Stimulated activated CD4-positive, alpha-beta T cell treated with anti-CD3 and anti-CD28 coated beads, Interleukin-2, amount 100 ng/mL, for 4 hours (primary cell): ENCODE measurements around the gene FRMD4A.
"Not testable (repeated sequence)": the region's sequence is repeated elsewhere in the genome, so short reads cannot be mapped to it uniquely, and the experiment has no call there.

ENCODE experiments used
- DNase-seq: peaks from one replicate; pipeline ENCODE4 v3.0.0-alpha.2; 2020; ENCODE audit warnings: low read depth

FRMD4A gene

DNA sequence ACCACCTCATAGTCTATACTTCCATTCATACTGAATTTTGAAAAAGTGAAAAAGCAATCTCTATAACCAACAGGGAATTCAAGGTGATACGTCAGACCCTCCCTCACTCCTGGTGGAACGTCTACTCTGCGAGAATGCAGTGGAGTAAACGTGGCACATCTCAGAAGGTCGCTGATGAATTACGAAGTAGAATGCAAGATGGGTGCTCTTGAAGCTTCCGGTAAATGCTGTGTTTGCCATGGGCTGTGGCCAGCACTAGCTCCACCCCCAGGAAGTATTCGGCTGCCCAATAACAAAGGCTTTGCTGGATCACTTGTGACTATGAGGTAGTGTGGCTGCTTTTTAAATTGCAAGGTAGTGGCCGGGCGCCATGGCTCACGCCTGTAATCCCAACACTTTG, 517.9 kb downstream of the FRMD4A start:
- no peak for DNase-seq

DNA sequence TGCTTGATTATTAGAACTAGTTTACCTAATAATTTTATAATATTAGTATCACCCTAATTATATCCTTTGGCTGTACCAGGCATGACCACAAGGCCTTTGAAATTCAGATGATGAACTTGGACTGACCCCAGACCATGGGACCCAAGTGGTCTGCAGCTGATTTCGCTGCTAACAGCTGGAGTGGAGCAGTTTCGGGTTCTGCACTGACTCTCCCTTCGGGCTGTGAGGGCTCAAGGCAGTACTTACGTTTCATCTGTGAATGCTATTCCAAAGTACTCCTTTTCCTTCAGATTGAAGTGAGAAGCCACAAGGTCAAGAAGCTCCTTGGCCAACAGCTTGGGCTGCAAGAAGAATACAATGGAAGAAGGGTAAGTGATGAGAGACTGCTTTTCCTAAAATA, 520.2 kb downstream of the FRMD4A start:
- no peak for DNase-seq

DNA sequence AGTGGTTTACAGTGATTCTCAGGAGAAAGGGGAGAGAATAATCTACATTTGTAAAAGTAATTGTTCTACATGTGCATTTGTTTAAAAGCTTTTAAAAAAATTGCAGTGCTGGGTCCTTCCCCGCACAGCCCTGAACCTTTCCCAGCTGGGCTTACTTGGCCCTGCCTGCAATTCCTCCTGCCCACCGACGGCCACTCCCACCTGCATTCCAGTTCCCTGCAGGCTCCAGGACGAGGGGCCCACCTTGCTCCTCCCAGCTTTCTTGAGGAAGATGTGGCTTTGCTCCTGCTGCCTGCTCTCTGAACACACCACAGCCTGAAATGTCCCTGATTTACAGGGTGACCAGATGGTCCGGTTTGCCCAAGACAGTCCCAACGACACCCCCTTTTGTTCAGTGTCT, 521.3 kb downstream of the FRMD4A start:
- no peak for DNase-seq

DNA sequence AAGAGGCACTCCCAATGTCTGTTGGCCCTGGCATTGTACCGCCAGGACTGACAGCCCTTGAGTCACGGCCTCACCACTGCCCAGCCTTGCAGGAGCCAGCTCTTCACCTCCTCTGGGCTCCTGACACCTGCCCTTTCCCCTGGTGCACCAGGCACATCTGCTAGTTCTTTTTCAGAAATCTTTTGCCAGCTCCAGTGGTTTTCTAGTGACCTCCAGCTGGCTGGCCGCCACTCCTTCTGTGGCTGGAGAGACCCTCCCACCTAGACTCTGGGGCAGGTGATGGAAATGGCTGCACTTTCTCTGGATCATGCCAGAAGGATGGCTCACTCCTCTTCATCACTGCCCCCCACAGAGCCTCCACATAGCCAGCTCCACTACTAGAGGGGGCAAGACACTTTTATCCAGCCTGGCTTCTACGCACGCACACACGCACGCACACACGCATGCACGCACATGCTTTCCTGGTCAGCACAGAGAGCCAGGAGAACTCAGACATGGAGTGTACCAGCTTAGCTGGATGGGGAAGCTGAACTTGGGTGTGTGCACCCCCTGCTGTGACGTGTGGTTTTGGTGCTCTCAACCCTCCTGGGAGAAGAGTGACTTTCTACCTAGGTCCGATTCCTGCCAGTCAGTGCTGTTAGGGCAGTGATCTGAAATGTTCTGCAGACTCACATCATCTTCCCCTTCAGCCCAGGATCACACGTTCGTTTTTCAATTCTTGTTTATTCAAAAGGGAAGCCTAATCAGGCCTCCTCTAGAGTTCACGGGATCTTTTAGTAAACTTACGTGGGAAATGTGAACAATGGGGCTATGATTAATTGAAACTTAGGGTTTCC, 522.0 kb downstream of the FRMD4A start:
- DNase-seq: no peak

DNA sequence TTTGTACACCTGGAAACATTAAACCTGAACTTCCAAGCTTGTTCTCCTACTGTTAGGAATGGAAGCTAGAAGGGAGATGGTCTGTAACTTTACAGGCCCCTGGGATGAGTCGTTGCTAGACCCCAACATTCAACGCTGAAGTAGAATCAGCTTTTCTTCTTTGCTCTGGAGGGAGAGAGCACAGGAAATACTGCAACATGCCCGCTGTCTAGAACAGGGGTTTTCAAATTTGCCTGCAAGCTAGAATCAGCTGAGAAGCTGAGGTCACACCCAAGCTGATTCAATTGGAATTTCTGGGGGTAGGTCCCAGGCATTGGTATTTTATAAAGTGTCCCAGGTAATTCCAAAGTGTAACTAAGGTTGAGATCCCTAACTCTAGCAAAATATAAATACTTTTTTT, 524.3 kb downstream of the FRMD4A start:
- no peak for DNase-seq

DNA sequence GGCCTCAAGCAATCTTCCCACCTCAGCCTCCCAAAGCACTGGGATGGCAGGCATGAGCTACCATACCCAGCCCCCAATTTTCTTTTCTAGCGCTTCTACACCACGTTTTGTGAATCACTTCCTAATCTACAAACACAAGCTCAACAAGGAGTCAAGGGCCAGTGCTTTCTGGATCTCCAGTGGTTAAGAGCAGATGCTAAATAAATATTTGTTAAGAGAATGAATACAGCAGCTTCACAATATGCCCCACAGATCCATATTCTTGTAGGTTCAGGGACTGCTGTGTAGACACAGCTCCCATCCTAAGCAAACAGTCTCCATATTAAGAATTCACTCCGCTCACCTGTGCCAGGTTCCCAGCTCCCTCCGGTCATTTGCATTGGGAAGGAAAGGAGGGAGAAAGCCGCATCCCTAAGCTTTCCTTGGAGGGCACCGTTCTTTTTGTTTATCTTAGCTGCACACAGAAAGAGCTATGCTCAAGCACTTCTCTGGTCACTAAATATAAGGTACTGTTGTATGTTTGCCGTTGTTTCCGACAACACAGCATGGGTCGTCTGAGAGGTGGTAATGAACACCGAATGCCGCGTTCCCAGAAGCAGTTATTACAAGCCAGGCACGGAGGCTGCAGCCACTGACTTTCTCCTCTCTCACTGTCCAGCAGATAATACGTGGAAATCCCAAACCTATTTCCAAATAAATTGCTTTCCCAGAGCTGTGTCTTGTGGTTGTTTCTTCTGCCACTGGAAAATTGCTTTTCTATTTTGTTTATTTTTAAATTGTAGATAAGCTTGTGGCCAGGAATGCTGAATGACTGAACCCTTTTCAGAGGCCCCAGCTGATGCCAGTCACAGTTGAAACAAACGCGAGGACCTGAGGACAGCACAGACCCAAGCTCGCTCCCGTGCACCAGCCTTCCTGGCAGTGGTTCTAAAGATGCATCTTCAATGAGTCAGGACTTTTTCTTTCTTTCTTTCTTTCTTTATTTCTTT, 526.9 kb downstream of the FRMD4A start:
- DNase-seq: no peak

DNA sequence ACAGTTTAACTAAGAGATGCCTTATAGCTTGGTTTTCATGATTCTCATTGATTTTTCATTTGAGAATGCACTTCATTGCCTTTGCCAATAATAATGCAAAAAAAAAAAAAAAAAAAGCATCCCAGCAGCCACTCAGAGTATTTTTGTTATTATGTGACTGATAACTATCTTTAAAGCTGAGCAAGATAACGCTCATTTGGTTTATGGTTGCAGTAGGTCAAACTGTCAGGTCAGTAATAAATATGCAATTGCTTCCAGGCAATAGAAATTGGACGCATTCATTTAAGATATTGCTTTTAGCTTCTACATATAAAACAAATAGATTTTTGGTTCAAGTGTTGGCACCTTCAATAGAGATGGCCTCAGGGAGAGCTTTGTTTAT, 528.8 kb downstream of the FRMD4A start:
- no peak for DNase-seq

DNA sequence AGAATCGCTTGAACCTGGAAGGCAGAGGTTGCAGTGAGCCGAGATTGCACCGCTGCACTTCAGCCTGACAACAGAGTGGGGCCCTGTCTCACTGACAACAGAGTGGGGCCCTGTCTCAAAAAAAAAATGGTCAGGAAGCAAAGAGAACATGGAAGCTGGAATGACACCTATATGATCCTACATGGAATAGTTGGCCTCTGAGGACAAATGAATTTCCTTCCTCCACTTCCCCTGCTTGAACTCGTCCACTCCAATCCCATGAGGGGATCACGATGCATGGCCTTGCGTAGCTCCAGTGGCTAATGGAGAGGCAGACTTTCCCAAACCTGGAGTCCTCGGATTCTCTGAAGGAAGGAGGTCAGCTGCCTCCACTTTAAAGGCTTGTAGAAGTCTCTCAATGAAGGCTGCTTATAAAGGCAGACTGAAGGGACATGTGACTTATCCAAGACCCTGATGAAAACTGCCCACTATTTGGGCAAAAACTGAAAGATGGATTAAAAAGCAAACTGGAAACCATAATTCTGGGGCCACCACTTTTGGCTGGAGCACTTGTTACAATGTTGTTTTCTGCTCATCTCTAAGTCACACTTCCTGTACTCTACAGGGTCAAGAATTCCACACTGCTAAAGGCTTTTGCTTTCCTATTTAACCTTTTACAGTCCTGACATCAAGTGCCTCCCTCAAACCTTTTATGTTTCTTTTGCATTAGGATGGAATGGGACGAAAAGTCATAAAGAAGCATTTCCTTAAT, 529.4 kb downstream of the FRMD4A start:
- DNase-seq: no peak

DNA sequence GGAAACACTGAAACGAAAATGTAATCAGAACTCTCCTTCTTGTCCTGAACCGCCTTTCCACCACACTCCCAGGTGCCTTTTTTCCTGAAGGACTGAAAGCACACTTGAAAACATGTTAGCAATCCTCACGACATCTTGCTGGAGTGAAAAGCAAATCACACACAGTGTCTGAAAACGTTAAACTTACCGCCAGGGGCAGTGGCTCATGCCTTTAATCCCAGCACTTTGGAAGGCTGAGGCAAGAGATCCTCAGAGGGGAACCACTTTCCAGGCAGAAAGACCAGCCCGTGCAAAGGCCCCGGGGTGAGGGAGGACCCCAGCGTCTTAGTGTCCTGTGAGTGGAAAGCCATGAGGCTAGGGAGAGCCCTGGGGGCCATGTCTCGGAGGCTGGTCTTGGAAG, 533.6 kb downstream of the FRMD4A start:
- DNase-seq: no peak

DNA sequence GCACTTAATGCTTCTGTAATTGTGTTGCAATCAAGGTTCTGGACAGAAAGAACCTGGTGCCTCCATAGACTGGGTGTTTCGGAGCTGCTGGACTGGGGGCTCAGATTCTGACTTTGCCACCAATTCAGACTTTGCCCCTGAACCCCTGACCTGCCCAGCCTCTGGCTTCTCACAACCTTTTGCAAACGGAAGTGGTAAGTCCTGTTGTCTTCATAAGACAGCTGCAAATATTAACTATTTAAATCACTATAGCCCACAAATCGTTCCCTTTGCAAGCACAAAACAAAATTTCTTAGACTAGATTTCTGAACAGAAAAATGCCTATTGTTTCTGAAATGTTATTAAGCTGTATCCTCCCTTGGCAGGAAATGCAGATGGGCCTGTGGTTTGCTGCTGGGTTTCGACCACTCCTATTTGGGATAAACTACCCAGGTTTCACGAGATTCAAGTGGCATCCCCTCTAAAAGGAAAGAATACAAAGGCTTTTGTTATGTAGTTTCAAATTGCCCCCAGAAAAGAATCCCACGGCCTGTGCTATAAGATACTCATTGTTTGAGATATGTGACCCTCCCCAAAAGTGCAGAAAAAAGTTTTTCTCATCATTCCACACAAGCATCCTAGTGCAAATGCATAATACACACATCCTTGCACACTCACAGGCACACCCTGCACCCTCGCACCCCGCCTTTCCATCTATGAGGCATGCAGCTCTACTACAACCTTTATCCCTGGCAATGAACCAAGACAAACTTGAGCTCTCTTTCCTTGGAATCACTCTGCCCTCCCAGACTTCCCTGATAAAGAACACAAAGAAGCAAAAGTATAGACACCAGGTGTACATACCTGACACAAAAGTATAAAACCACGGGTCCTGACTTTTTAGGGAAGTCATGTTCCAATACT, 534.8 kb downstream of the FRMD4A start:
- DNase-seq: no peak

DNA sequence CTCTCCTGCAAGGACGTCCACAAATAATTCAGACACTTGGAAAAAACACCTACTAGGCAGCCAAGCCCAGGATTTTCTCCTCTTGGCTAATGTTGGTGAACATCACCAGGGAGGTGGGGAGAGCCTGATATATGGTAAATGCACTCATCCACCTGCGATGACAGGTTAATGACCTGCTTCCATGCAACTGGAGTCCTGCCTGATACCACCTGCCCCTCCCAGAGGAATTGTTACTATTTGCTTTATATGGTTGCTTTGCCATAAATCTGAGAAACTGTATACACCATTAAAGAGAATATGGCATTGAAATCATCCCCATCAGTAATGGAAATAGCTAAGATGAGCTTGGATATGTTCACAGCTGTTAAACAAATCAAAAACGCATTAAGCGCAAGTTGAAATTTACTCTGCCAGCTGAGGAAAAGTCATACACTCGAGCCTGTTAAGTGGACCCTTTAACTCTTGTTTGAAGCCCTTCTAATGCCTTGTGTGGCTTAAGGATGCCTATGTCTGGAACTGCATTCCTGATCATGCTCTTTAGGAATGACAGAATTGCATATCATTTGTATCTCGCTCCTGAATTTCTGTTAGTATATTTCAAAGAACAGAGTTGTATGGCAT, 535.6 kb downstream of the FRMD4A start:
- DNase-seq: no peak

DNA sequence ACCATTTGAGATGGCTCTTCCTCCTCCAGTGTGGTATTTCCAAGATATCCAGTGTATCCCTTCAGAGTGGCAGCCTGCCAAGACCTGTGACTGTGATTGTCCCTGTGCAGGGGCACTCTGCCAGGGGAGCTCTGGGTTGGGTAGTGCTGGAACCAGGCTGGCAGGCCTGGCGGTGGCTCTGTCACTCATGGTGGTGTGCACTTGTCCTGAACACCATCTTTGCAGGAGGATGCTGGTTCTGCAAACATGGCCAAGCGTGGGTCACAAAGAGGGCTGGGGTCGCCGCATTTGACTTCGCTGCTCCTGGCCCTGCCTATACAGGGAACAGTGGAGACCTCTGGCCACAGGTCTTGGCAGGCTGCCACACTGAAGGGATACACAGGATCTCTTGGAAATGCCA, 538.7 kb downstream of the FRMD4A start:
- DNase-seq: no peak

DNA sequence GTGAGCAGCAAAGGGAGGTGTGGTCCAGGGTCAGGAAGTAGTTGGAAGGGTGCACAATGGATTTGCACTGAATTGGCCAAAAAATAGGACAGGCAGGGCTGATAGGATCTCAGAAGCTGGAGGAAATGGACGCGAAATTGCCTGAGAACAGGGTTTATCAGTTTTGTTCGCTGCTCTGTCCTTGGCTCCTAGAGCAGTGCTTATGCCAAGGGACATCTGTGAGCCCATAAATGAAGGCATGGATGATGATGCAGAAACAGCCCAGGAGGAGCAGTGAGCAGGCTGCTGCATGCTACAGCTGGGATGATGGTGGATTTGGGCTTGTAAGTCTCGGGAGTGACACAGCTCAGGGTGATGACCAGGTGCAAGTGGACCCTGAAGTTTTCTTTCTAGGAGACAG, 539.2 kb downstream of the FRMD4A start:
- DNase-seq: no peak

DNA sequence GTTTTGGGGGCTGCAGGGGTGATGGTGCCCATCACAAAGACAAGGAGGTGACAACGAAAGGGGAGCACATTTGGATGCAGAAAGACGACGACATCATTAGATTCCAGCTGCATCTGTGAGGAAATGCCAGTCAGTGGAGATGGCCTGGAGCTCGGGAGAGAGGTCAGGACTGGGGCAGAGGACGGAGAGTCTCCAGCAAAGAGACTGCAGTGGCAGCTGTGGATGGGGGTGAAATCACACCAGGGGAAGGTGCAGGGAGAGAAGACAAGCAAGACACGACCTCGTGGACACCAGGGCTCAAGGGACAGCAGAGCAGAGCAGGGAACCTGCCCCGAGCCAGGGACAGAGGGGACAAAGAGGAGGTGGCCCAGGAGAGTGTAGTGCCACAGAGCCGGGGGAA, 540.5 kb downstream of the FRMD4A start:
- no peak for DNase-seq

DNA sequence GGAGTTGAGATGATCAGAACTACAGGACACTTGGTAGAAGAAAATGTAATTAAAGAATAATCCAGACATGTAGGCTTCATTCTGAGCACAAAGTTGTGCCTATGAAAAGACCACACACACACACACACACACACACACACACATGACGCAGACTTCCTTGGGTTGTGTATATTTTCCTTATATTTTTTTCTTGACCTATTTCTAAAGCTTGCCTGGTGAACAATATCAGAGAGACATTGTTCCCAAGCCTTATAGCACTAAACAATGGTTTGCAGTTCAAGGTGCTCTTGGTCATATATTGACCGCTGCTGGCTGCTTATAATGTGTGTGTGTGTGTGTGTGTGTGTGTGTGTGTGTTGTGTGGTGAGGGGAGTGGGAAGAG, 541.3 kb downstream of the FRMD4A start:
- no peak for DNase-seq

DNA sequence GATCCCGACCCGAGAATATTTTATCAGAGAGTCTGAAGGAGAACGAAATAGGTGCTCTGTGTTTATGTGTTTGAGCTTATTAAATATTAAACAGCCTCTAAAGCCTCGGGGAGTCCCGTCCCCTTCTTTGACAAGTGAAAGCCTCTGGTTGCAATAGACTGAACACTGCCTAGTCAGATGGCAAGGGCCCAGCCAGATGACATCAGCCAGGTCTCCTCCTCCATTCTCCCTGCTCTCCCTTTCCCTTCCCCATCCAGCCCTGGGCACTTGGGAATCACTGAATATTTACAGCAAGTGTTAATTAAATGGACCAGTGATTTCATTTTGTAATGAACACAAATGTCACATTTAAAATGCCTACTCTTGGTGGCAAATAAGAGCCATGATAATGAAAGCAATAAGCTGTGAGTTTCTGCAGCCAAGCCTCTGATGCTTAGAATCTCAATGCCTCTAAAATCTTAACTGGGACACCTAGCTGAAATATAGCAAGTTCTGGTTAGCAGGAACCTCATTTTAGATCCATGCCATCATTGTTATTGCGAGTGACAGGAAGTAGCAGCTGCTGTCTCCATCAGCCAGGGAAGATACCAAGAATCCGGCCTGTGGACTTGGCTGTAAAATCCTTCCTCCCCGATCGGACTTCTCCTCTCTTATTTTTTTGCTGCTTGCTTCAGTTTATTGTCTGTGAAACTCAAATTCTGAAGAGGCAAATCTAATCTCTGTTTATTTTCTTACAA, 541.8 kb downstream of the FRMD4A start:
- DNase-seq: no peak

DNA sequence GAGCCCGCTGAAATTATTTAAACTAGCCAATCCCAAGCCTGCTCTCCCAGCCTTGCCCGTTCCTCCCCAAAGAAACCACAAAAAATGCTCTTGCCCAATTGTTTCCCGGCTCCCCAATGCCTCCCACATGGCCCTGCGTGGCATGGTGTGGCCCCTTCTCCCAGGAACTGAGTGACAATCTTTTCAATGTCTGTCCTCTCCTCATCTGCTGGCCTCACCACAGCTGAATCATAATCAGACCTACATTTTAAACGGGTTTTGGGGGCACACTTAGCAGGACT, 542.5 kb downstream of the FRMD4A start:
- DNase-seq: no peak

DNA sequence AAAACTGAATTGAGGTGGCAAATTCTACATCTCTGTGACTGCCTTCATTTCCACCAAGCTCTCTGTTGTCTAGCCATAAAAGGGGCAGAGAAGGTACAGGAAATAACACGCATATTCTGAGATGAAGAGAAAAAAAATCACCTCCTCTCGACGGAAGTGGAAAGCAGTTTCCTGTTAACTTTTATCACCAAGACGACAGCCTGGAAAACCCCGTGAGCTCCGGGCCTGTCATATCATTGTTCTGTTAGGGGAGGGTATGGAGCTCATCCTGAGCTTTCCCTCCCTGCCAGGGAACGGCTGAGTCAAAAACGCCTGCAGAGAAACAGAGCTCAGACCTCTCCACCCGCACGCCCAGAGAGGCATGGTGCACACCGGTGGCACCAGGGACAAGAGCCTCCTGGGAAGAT, 543.7 kb downstream of the FRMD4A start:
- DNase-seq: peak; percentile 66

DNA sequence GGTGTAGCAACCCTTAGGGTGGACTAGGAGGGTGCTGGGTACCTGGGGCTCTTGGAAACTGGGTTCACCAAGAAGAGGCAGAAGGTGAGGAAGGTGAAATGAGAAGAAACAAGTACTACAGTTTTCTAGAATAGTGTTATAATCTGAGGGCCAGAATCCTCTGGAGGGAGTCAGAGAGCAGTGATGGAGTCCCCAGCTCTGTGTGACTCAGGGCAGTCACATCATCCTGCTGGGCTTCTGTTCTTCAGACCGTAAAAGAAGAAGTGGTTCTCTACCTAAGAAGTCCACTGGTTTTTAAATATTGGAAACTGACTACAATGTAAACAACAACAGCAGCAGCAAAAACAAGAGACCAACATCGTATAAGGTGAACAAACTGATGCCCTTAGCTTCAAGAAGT, 546.7 kb downstream of the FRMD4A start:
- DNase-seq: peak; percentile 15

DNA sequence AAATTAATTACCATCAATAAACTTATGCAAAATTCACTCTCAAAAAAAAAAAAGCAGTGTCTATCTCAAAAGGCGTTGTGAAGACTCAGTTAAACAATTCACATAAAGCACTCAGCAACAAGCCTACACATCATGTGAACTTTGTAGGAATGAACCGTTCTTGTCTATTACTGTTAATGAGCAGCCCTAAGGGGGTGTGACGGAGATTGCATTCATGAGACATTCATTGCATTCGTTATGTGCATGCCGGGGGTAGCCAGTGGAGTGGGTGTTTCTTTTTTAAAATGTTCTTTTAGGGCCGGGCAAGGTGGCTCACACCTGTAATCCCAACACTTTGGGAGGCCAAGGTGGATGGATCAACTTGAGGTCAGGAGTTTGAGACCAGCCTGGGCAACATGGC, 551.0 kb downstream of the FRMD4A start:
- DNase-seq: no peak

DNA sequence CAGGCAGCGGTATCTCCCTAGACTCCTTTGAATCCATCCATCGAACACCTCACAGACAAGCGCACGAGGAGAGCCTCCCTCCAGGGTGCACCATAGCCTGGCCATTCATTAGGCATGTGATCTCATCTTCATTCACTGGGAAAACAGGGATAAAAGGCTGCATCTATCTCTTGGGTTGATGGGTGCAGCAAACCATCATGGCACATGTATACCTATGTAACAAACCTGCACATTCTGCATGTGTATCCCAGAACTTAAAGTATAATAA, 552.1 kb downstream of the FRMD4A start:
- DNase-seq: not testable (repeated sequence)
